ENCODE results near the gene MAN1B1.

GRCh38 chr9:137053944-137054931 lies 32.5 kb upstream of the MAN1B1 start, which contains the start of gene ENTPD2:
- TF ChIP-seq POLR2A (IDR thresholded peaks at IDR 0.05) (no peak), EP300 (IDR thresholded peaks at IDR 0.05) (no peak), CTCF (IDR thresholded peaks at IDR 0.05) (no peak)
